Subcutaneous abdominal adipose tissue (tissue), 5 donors: ENCODE measurements around the gene TBX21.

Source experiments
- H3K27ac ChIP-seq: one replicate; pipeline ENCODE4 v1.7.0; 2013; ENCODE audit warnings: low read depth, mild to moderate bottlenecking, inconsistent platforms, low read length, moderate library complexity
- H3K27me3 ChIP-seq, 5 donors: one replicate each; pipeline ENCODE4 v1.7.0; 2013; ENCODE audit warnings: low read length in 5 of 5, inconsistent platforms in 1 of 5; ENCODE audit not compliant: control insufficient read depth in 5 of 5, insufficient read depth in 4 of 5
- H3K36me3 ChIP-seq, 5 donors: one replicate each; pipeline ENCODE4 v1.7.0; 2013; ENCODE audit warnings: low read length in 5 of 5; ENCODE audit not compliant: control insufficient read depth in 5 of 5, insufficient read depth in 5 of 5
- H3K4me1 ChIP-seq, 5 donors: one replicate each; pipeline ENCODE4 v1.7.0; 2013; ENCODE audit warnings: low read length in 5 of 5, mild to moderate bottlenecking in 3 of 5, moderate library complexity in 1 of 5; ENCODE audit not compliant: control insufficient read depth in 5 of 5, insufficient read depth in 5 of 5
- H3K4me3 ChIP-seq, 5 donors: one replicate each; pipeline ENCODE4 v1.7.0; 2013; ENCODE audit warnings: low read length in 5 of 5, low read depth in 1 of 5
- H3K9ac ChIP-seq, 5 donors: one replicate each; pipeline ENCODE4 v1.7.0; 2013; ENCODE audit warnings: low read length in 5 of 5, mild to moderate bottlenecking in 4 of 5, moderate library complexity in 3 of 5
- H3K9me3 ChIP-seq, 5 donors: one replicate each; pipeline ENCODE4 v1.7.0; 2013; ENCODE audit warnings: low read length in 5 of 5; ENCODE audit not compliant: control insufficient read depth in 5 of 5
- donor health status: healthy.
- donor health status: healthy.
- donor health status: healthy.
- donor health status: healthy.
- donor health status: healthy.

The TBX21 gene

DNA sequence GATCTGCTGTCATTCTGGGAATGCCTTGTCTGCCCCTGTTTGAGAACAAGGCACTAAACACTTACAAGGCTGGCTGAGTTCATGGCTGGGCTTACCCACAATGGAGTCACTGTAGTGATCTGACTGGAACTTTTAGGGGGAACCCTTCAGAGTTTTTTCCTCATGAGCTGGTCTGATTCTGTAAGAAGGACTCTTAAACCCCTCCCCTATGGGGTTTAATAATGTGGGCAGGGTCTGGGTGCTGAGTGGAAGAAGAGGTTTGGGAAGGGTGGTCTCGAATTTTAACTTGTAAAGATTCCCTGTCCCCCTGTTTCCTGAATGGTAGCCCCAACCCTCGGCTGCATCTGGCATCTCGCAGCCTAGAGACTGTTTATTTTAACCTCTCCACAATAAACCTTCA is 58.0 kb downstream of the TBX21 start:
- peaks cover 0 to 9% (median 8%) of the 10 kb centered on the region in 5 donors for H3K4me1 ChIP-seq
- H3K27me3 ChIP-seq = peaks cover 14 to 51% (median 23%) of the 10 kb centered on the region in 5 donors
- H3K36me3 ChIP-seq = no peaks in the 10 kb centered on the region
- no peak overlapping the region for H3K27ac ChIP-seq
- H3K9me3 ChIP-seq = no peaks in the 10 kb centered on the region
- no peak overlapping the region for H3K9ac ChIP-seq
- H3K4me3 ChIP-seq = no peak overlapping the region

- H3K36me3 ChIP-seq = no peaks in the 10 kb centered on the region
- no peak overlapping the region for H3K27ac ChIP-seq
- no peaks in the 10 kb centered on the region for H3K9me3 ChIP-seq
- H3K4me1 ChIP-seq = peaks cover 0 to 9% (median 8%) of the 10 kb centered on the region in 5 donors
- H3K9ac ChIP-seq = no peak overlapping the region
- H3K4me3 ChIP-seq = no peak overlapping the region
- peaks cover 14 to 51% (median 23%) of the 10 kb centered on the region in 5 donors for H3K27me3 ChIP-seq
Measured at GRCh38 chr17:47792457-47792856, 59.4 kb downstream of the TBX21 start.

DNA sequence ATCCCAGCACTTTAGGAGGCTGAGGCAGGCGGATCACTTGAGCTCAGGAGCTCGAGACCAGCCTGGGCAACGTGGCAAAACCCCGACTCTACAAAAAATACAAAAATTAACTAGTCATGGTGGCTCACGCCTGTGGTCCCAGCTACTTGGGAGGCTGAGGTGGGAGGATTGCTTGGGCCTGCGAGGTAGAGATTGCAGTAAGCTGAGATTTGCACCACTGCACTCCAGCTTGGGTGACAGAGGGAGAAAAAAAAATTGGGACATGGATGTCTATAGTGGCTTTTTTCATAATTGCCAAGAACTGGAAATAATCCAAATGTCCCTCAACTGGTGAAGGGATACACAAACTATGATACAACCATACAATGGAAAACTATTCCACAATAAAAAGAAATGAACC is 59.9 kb downstream of the TBX21 start:
- Histone ChIP-seq H3K27ac (no peak overlapping the region), H3K4me3 (no peak overlapping the region), H3K36me3 (no peaks in the 10 kb centered on the region), H3K9me3 (no peaks in the 10 kb centered on the region), H3K4me1 (peaks cover 0 to 9% (median 8%) of the 10 kb centered on the region in 5 donors), H3K27me3 (peaks cover 14 to 48% (median 23%) of the 10 kb centered on the region in 5 donors), H3K9ac (no peak overlapping the region)
